RWPE2 (cell line): ENCODE measurements around the gene NIPSNAP3A.

Source experiments
- ATAC-seq: fragments of 200-7000 bp; cut with Tn5 transposase; 3 replicates; pipeline ENCODE4 v1.9.1; 2021; ENCODE audit warnings: low read depth
- DNase-seq: peaks from one replicate; pipeline ENCODE4 v3.0.0-alpha.2; 2020; ENCODE audit warnings: low spot score
- H3K27ac ChIP-seq: fragments of 450-650 bp; 2 replicates; pipeline ENCODE4 v1.5.1; 2017; ENCODE audit warnings: mild to moderate bottlenecking; ENCODE audit not compliant: poor library complexity, severe bottlenecking
- H3K27me3 ChIP-seq: fragments of 250-450 bp; sonication (Bioruptor Pico); 2 replicates; pipeline ENCODE4 v1.5.1; 2021; ENCODE audit warnings: mild to moderate bottlenecking, moderate library complexity; ENCODE audit not compliant: insufficient read depth, poor library complexity, severe bottlenecking
- H3K36me3 ChIP-seq: fragments of 250-450 bp; sonication (Bioruptor Pico); 2 replicates; pipeline ENCODE4 v1.5.1; 2020; ENCODE audit warnings: low read depth, mild to moderate bottlenecking, moderate library complexity
- H3K4me1 ChIP-seq: fragments of 250-450 bp; sonication (Bioruptor Pico); 2 replicates; pipeline ENCODE4 v1.5.1; 2021; ENCODE audit warnings: mild to moderate bottlenecking, moderate library complexity; ENCODE audit not compliant: insufficient read depth, poor library complexity, severe bottlenecking
- H3K4me3 ChIP-seq: fragments of 250-450 bp; sonication (Bioruptor Pico); 2 replicates; pipeline ENCODE4 v1.5.1; 2021; ENCODE audit warnings: mild to moderate bottlenecking, moderate library complexity; ENCODE audit not compliant: severe bottlenecking
- H3K9me3 ChIP-seq: fragments of 250-450 bp; sonication (Bioruptor Pico); 2 replicates; pipeline ENCODE4 v1.5.1; 2021; ENCODE audit warnings: mild to moderate bottlenecking, moderate library complexity; ENCODE audit not compliant: severe bottlenecking
- CTCF ChIP-seq: fragments of 450-650 bp; IDR thresholded peaks from one replicate; pipeline ENCODE4 v1.5.1; 2017; ENCODE audit warnings: mild to moderate bottlenecking, moderate library complexity; ENCODE audit not compliant: poor library complexity, severe bottlenecking

The NIPSNAP3A gene

GRCh38 chr9:104780796-104781395 is 33.4 kb downstream of the NIPSNAP3A start:
- ATAC-seq, result peak; percentile 55
- peak; percentile 84 for TF ChIP-seq CTCF
- Histone ChIP-seq H3K27me3 (no peaks in the 10 kb centered on the region), H3K4me1 (no peaks in the 10 kb centered on the region), H3K9me3 (no peaks in the 10 kb centered on the region), H3K36me3 (peaks cover 7% of the 10 kb centered on the region), H3K27ac (no peak overlapping the region), H3K4me3 (no peak overlapping the region)
- DNase-seq, result no peak

- no peak for TF ChIP-seq CTCF
- ATAC-seq, result no peak
- Histone ChIP-seq H3K36me3 (peaks cover 12% of the 10 kb centered on the region), H3K27ac (no peak overlapping the region), H3K27me3 (no peaks in the 10 kb centered on the region), H3K4me1 (no peaks in the 10 kb centered on the region), H3K9me3 (no peaks in the 10 kb centered on the region), H3K4me3 (no peak overlapping the region)
- no peak for DNase-seq
Observed at GRCh38 chr9:104783588-104783987, 36.1 kb downstream of the NIPSNAP3A start.

- Histone ChIP-seq H3K27ac (no peak overlapping the region), H3K4me1 (no peaks in the 10 kb centered on the region), H3K9me3 (no peaks in the 10 kb centered on the region), H3K27me3 (no peaks in the 10 kb centered on the region), H3K4me3 (no peak overlapping the region), H3K36me3 (peaks cover 12% of the 10 kb centered on the region)
- no peak for DNase-seq
- no peak for TF ChIP-seq CTCF
- ATAC-seq, result no peak
Observed at GRCh38 chr9:104784098-104784497, 36.6 kb downstream of the NIPSNAP3A start.

- H3K27ac ChIP-seq, result no peak overlapping the region
- H3K9me3 ChIP-seq, result no peaks in the 10 kb centered on the region
- no peaks in the 10 kb centered on the region for H3K27me3 ChIP-seq
- no peaks in the 10 kb centered on the region for H3K4me1 ChIP-seq
- H3K4me3 ChIP-seq, result no peak overlapping the region
- no peak for TF ChIP-seq CTCF
- ATAC-seq, result no peak
- no peak for DNase-seq
- H3K36me3 ChIP-seq, result peaks cover 25% of the 10 kb centered on the region
Observed at GRCh38 chr9:104786293-104786692, 38.8 kb downstream of the NIPSNAP3A start.

GRCh38 chr9:104787306-104788015 is 40.0 kb downstream of the NIPSNAP3A start:
- Histone ChIP-seq H3K4me3 (no peak overlapping the region), H3K4me1 (no peaks in the 10 kb centered on the region), H3K36me3 (peaks cover 29% of the 10 kb centered on the region), H3K9me3 (no peaks in the 10 kb centered on the region), H3K27me3 (no peaks in the 10 kb centered on the region), H3K27ac (no peak overlapping the region)
- ATAC-seq (no peak), DNase-seq (no peak)
- TF ChIP-seq CTCF, result no peak
